NCI-H1092 treated with DMSO at 0.1 percent for 48 hours (cell line): Measurements from ENCODE around the gene BRF1.

Experiments used
- DNase-seq: peaks from one replicate; lab custom pipeline; 2025; lab: John Stamatoyannopoulos, UW

Gene BRF1

DNA sequence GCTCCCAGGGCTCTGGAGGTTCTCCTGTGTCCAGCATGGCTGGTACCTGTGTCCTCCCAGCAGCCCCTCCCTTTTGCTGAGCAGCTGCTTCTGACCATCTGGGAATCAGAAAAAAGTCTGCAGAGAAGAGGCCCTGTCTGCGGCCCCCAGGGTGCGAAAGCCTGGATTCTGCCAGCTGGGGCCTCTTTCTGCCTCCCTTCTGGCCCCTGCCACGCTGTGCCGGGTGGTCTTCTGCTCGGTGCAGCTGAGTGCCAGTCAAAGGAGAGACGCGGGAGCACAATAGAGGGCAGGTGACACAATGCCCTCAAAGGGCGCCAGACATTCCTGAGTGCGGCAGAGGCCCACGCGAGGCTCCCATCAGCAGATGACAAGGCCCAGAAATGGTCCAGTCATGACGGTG, 39.8 kb downstream of the BRF1 start:
- DNase-seq: no peak

GRCh38 chr14:105258846-105259245, 42.0 kb downstream of the BRF1 start:
- no peak for DNase-seq

DNA sequence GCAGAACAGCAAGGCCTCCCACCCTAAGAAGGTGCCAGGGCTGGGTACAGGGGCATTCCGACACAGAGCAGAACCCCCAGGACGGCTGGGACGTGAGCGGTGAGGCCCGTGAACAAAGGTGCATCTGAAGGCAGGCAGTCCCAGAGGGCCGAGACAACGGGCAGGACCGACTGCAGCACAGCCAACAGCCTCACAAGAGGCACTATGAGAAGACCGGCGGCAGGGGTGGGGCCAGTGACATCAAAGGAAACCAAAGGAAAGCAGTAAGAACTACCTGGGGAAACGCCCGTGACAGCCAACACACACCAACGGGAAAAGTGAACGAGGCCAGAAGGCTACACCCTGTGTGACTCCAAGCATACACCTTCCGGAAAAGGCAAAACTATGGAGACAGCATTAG, 43.3 kb downstream of the BRF1 start:
- no peak for DNase-seq

- no peak for DNase-seq
Measured at GRCh38 chr14:105256292-105256960, 44.4 kb downstream of the BRF1 start.

DNA sequence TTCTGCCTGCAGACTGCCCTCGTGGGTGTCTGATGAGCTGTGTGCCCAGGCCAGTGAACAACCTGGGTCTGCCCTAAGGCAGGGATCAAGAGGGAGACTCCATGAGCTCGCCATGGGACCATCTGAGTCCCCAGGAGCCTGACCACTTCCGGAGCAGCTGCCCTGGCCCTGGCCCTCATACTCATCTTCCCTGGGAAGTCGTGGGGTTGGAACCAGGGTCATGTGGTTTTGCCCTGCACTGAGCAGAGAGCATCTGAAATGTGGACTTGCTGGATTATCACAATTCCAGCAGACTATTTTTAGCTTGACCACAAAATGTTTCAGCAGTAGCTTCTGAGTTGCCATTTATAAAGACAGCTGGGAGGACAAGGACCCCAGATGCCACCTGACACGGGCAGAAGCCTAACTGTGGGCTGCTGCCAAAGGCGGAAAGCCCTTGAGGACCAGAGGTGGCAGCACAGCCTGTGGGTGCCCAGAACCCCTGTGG, 45.7 kb downstream of the BRF1 start:
- DNase-seq: no peak

GRCh38 chr14:105253329-105253682, 47.5 kb downstream of the BRF1 start:
- DNase-seq: no peak

GRCh38 chr14:105252552-105253328, 48.1 kb downstream of the BRF1 start:
- no peak for DNase-seq

GRCh38 chr14:105251920-105252319, 48.9 kb downstream of the BRF1 start:
- no peak for DNase-seq

DNA sequence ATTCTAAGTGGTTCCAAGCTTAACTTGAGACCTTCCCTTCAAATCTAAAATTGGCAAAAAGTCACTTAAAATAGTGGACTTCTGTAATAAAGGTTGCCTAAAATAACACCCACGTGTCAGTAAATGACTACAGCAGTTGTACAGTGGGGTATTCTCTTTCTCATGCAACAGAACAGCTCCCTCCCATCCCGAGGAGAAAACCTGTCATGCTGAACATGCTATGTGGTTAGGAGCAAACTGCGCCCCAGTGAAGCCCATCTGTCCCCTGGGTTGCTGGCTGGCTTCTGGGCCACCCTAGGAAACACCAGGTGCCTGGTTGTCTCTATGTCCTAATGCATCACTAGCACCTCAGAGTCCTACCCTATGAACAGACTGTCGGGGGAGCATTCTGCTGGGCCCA, 49.8 kb downstream of the BRF1 start:
- no peak for DNase-seq

- DNase-seq: no peak
Measured at GRCh38 chr14:105250008-105250366, 50.8 kb downstream of the BRF1 start.

GRCh38 chr14:105249182-105250007, 51.4 kb downstream of the BRF1 start:
- DNase-seq: no peak

GRCh38 chr14:105248368-105249181, 52.2 kb downstream of the BRF1 start, which contains the start of gene BTBD6:
BTBD6 (plus strand) TSS chr14:105248533; CDS start chr14:105248712, 179 bp downstream.
- DNase-seq: peak; percentile 77

DNA sequence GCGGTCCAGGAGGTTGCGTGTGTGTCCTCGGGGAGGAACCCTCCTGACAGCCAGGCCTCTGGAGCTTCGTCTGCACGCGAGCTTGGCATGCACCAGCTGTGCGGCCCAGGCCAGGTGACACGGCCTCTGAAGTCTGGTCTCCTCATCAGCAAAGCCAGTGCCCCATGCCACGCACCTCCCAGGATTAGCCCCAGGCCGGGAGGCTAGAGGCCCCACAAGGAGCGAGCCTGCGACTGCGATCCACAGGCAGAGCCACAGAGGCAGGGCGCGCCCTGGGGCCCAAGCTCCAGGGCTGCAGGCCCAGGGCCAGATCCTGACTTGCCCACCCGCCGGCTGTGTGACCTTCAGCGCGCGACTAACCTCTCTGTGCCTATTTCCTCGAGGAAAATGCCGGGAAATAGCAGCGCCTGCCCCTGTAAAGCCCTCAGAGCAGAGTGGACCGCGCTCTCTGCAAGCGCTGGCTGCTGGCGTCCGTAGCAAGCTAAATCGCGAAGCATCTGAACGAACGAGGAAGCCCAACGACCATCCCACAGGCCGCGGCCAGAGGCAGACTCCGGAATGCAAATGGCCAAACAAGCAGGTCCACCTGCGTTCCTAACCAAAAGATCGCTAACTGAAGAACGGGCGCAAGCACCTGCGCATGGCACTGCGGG, 53.0 kb downstream of the BRF1 start:
- DNase-seq: no peak

DNA sequence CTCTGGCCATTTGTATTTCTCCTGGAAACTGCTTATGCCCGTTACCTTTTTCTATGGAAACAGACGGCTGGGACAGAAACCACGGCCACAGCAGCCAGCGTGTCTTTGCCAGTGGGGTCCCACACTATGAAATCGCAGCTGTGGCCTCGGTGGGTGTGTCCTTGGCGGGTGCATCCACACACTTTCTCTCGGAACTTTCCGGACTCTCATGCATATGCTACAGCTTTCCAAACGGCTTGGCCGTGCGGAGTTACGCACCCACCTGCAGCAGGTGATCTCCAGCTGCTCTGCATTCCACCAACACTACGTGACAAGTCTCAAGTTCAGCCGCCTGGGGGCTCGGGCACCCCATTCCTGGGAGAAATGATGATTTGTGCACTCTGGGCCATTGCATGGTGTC, 53.8 kb downstream of the BRF1 start:
- DNase-seq: no peak

DNA sequence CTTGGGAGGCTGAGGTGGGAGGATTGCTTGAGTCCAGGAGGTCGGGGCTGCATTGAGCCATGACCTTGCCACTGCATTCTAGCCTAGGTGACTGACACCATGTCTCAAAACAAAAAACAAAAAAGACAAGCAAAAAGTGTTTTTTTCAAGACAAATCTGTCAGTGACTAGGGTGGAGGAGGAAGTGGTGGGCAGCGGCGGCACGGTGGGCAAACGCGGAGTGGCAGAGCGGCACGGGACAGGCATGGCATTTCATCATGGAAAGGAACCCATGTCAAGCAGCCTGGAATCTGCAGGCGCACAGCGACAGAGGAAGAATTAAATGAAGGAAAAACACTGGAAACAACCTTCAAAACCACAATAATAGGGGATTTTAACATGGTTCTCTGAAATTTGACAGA, 56.5 kb downstream of the BRF1 start:
- DNase-seq: no peak

GRCh38 chr14:105241641-105242040, 59.2 kb downstream of the BRF1 start:
- DNase-seq: no peak

GRCh38 chr14:105240811-105241576, 59.8 kb downstream of the BRF1 start:
- DNase-seq: no peak

- DNase-seq: no peak
Measured at GRCh38 chr14:105229099-105229655, 71.6 kb downstream of the BRF1 start.

DNA sequence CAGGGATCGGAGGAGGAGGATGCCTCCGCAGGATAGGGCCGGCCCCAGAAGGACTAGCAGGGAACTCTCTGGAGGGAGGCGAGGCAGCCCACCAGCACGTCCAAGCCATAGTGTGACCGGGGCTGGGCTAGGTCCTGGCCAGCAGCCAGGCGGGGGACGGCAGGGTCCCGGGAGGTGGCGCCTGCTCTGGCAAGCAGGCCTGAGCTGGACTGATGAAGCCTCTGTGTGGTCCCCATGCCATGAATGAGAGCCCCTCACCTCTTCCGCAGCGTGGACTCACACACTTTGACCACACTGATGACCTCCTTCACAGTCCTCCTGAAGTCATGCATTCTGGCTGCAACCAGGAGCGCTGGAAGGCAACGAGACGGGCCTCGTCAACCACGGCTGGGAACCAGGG, 72.2 kb downstream of the BRF1 start:
- DNase-seq: no peak

- DNase-seq: no peak
Measured at GRCh38 chr14:105227346-105227745, 73.5 kb downstream of the BRF1 start.
